GM12872 (cell line): Measurements from ENCODE around the gene OR9K2.

Experiments
- TF ChIP-seq, protein P1 (sequence below): IDR thresholded peaks from 3 replicates; pipeline ENCODE4 v1.5.1; 2011; ENCODE audit warnings: low read depth, mild to moderate bottlenecking, low read length, moderate library complexity; ENCODE audit not compliant: insufficient read depth

OR9K2 gene, protein sequence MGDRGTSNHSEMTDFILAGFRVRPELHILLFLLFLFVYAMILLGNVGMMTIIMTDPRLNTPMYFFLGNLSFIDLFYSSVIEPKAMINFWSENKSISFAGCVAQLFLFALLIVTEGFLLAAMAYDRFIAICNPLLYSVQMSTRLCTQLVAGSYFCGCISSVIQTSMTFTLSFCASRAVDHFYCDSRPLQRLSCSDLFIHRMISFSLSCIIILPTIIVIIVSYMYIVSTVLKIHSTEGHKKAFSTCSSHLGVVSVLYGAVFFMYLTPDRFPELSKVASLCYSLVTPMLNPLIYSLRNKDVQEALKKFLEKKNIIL

DNA sequence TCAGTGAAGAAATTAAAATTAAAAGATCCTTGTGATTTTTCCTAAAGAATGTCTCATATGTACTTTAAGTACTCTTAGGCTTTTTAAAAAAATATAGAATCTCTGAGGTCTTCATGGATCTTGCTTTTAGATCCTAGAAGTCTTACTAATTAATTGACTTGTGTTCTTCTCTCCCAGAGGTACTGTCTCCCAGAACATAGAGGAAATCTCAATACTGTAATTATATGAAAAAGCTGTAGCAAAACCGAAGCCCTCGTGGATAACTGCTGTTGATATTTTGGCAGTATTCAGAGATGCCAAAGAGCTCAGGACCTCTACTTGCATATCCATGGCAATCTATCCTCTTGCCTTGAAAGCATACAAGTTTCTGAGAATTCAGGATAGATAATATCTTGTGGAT, at the start of gene OR9K2:
Gene OR9K2 (plus strand): TSS at position 301 of the 400 bp plus-strand sequence. CDS start 3,429 bp downstream, outside the sequence.
- TF ChIP-seq, protein P1, sequence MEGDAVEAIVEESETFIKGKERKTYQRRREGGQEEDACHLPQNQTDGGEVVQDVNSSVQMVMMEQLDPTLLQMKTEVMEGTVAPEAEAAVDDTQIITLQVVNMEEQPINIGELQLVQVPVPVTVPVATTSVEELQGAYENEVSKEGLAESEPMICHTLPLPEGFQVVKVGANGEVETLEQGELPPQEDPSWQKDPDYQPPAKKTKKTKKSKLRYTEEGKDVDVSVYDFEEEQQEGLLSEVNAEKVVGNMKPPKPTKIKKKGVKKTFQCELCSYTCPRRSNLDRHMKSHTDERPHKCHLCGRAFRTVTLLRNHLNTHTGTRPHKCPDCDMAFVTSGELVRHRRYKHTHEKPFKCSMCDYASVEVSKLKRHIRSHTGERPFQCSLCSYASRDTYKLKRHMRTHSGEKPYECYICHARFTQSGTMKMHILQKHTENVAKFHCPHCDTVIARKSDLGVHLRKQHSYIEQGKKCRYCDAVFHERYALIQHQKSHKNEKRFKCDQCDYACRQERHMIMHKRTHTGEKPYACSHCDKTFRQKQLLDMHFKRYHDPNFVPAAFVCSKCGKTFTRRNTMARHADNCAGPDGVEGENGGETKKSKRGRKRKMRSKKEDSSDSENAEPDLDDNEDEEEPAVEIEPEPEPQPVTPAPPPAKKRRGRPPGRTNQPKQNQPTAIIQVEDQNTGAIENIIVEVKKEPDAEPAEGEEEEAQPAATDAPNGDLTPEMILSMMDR = no peak

DNA sequence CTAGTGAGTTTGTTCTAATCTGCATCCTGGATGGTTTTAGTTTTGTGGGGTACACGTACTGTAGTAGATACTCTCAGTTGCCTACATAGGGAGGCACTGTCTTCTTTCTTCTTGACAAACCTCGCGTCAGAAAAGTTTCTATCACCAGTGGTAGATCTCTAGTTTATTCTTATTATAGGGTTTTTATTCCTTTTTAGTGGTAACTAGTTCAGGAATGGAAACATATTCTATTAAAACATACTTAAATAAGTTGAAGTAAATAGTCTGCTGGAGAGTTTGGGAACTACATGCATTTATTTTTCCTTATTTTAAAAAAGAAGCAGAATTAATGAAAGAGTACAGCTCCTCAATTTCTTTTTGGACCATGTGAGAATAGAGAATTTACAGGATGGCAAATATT, 33.6 kb upstream of the OR9K2 start:
- TF ChIP-seq, protein P1 = no peak

DNA sequence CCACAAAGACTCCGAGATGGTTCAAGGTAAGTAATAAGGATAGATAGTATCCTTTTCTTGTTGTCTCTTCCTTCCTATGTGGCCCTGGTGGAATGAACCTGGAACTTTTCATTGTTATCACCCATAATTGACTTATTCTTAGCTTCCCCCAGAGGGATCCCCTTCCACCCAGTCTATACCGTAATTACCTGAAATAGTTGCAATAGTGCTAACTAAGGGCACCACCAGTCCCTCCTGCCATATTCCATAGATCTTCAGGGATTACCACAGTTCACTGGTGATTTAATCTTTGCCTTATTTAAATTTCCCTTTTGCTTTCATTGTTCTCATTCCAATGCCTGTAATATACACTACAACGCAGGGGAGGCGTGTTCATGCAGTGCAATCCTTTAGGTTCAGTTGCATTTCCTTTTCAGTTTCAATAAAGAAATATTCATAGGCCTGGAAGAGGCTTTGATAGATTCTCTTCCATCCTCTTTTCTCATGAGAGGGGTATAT, 13.8 kb upstream of the OR9K2 start:
- TF ChIP-seq, protein P1 = no peak

DNA sequence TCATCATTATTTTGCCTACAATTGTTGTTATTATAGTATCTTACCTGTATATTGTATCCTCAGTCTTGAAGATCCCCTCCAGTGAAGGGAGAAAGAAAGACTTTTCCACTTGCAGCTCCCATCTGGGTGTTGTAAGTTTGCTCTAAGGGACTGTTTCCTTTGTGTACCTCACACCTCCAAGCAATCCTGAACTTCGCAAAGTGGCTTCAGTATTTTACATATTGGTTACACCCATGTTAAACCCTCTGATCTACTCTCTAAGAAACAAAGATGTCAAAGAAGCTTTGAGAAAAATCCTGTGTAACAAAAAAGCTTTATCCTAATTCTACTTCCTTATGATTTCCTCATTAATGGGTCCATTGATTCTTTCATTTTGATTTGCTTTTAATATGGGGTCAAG, 10.1 kb upstream of the OR9K2 start:
- TF ChIP-seq, protein P1 = no peak

DNA sequence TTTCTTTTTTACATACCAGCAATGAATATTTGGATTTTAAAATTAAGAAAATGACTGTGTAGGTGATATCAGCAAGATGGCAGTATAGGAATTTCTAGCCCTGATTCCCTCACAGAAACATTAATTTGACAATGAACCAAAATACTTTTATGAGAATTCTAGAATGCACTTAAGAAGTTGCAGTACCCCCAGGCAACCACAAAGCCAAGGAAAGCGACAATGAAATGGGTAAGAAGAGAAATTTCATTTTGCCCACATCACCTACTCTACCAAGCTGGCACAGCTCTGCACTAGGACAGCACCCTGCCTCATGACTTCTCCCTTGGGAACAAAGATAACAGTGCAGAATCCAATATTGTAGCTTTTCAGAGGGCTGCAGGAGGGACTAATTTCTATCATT, 6.6 kb downstream of the OR9K2 start:
- TF ChIP-seq, protein P1 = peak; percentile 33; the same call in 2 of the 3 replicates

DNA sequence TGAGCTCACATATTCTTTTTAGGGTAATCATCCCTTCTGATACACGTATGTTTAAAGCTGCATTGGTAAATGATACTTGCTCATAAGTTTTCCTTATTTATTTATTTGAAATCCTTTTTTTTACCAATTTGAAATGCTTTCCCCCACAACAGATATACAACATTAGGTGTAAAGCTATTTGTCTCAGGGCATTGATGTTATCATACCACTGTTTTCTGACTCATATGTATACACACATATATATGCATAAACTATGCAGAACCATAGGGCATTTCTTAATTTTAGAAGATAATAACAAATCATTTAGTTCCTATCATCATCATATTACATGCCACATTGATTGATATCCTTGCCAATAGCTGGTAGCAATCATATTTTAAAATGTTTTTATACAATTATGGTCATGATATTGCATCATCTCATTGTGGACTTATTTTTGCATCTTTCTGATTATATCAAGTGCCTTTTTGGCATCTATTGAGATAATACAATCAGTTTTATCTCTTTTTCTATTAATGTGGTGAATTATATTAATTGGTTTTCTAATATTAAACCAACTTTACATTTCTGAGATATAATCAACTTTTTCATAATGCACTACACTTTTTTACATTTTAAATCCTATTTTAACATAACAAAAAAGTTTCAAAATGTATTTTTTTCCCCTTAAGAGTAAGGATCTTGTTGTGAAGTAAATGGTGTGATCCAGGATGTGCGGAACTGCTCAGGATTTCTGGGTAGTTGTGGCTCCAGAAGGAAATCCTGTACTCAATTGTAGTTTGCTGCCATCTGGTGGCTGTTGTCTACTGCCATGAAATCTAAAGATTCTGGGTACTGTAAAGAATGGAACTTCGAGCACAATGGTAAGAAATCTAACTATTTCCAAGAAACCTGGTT, 16.7 kb downstream of the OR9K2 start:
- TF ChIP-seq, protein P1 = peak; percentile 72

DNA sequence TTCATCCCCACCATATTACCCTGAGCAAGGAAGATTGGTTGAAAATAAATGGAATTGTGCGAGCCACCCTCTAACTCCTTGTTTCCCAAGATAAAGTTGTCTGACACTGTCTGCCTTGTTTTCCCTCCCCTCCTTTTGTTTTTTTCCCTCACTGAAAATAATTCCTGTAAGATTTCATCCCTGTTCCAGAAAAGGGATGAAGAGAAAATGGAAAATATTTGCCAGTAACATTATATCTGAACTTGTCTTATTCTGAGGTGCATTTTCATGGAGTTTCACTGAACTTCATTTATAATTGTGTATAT, 17.3 kb downstream of the OR9K2 start:
- TF ChIP-seq, protein P1 = no peak
